Measurements from ENCODE around the gene LRCH2.
"Not testable (repeated sequence)": the region's sequence is repeated elsewhere in the genome, so short reads cannot be mapped to it uniquely, and the experiment has no call there.

LRCH2 gene

DNA sequence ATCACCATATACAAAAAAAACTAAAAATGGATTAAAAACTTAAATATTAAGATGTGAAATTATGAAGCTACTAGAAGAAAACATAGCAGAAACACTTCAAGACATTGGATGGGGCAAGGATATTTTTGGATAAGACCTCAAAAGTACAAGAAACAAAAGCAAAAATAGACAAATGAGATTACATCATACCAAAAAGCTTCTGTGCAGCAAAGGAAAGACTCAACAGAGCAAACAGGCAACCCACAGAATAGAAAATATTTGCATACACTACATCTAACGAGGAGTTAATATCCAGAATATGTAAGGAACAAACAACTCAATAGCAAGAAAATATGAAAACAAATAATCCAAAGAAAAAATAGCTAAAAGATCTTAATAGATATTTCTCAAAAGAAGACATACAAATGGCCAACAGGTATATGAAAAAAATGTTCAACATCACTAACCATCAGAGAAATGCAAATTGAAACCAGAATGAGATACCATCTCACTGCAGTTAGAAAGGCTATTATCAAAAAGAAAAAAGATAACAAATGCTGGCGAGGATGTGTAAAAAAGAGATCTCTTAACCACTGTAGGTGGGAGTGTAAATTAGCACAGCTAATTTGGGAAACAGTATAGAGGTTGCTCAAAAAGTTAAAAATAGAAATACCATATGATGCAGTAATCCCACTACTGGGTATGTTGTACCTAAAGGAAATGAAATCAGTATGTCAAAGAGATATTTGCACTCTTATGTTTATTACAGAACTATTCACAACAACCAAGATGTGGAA, 17.8 kb upstream of the LRCH2 start:
- no peaks in the 10 kb centered on the region for H3K4me1 ChIP-seq (ENCODE audit: insufficient read depth, low read length)
- H3K36me3 ChIP-seq (ENCODE audit: insufficient read depth, low read length) = no peaks in the 10 kb centered on the region
- H3K27me3 ChIP-seq (ENCODE audit: insufficient read depth, low read length) = no peaks in the 10 kb centered on the region
- H3K9me3 ChIP-seq (ENCODE audit: insufficient read depth, low read depth, low read length) = no peaks in the 10 kb centered on the region
- no peak overlapping the region for H3K27ac ChIP-seq (ENCODE audit: low read depth, low read length)
- no peak overlapping the region for H3K4me3 ChIP-seq (ENCODE audit: low read length)
- H3K9ac ChIP-seq (ENCODE audit: low read depth, low read length) = no peak overlapping the region
- 100% methylated on average over 2 of the region's 2 CpGs for WGBS

DNA sequence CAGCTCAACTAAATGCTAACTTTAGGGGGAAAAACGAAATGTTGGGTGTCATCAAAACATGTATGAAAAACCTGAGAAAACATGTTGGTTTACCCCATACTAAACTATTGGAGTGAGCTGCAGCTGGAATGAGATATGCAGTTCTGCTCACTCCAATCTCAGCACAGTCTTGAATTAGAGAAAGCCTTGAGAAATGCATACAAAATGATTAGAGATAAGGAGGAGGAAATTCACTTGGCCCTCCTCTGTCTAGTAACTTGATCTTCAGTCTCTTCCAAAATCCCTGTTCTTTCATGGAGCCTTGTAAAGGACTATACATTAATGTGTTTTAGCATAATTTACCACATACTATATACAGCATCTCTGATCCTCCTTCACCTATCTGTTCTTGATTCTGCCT, 3.2 kb upstream of the LRCH2 start:
- no peak overlapping the region for H3K9ac ChIP-seq (ENCODE audit: low read depth, low read length)
- H3K4me1 ChIP-seq (ENCODE audit: insufficient read depth, low read length) = 0 out of 2 replicates have a peak, but pooled peaks cover 5% of the 10 kb centered on the region
- H3K4me3 ChIP-seq (ENCODE audit: low read length) = no peak overlapping the region
- H3K27ac ChIP-seq (ENCODE audit: low read depth, low read length) = no peak overlapping the region
- H3K27me3 ChIP-seq (ENCODE audit: insufficient read depth, low read length) = no peaks in the 10 kb centered on the region
- no peaks in the 10 kb centered on the region for H3K9me3 ChIP-seq (ENCODE audit: insufficient read depth, low read depth, low read length)
- WGBS = no CpG with 5 or more reads among the region's 1 CpG
- no peaks in the 10 kb centered on the region for H3K36me3 ChIP-seq (ENCODE audit: insufficient read depth, low read length)

DNA sequence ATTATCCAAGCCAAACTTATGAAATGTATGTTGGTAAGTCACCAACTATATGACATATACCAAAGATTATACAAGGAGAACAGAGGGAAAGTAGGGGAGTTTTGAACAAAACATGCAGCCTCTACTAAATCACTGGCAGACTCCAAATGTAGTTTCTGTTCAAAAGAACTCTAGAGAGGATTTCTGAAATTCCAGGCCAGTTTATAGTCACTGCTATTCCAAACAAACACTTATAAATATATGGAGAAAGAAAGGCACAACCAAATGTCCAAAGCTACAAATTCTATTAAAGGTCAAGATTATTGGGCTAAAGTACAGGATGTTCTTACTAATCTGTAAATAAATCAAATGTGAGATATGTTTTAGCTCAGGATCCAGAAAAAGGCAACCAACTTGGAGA, 2.7 kb upstream of the LRCH2 start:
- Histone ChIP-seq H3K4me1 (ENCODE audit: insufficient read depth, low read length) (0 out of 2 replicates have a peak, but pooled peaks cover 5% of the 10 kb centered on the region), H3K36me3 (ENCODE audit: insufficient read depth, low read length) (no peaks in the 10 kb centered on the region), H3K4me3 (ENCODE audit: low read length) (no peak overlapping the region), H3K9me3 (ENCODE audit: insufficient read depth, low read depth, low read length) (no peaks in the 10 kb centered on the region), H3K27me3 (ENCODE audit: insufficient read depth, low read length) (no peaks in the 10 kb centered on the region), H3K27ac (ENCODE audit: low read depth, low read length) (no peak overlapping the region), H3K9ac (ENCODE audit: low read depth, low read length) (no peak overlapping the region)

DNA sequence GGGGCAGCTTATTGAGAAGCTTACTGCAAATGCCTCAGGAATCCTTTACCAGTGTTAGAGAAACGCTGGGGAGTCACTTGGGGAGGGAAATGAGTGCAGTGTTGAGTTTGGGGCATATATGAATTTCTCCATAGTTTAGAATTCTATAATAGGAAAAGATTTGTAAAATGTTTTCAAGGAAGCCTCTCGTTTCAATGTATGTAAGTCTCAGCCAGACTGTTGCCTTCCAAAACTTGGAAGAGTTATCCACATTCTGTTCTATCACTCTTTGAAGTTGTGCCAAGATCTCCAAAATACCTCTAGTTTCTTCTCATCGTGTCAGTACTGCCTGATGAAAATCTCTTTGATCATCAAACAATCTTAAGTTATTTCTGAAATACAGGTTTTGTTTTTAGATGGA, 565 bp upstream of the LRCH2 start:
- H3K4me1 ChIP-seq (ENCODE audit: insufficient read depth, low read length) = peaks cover 11% of the 10 kb centered on the region
- H3K9ac ChIP-seq (ENCODE audit: low read depth, low read length) = no peak overlapping the region
- H3K27me3 ChIP-seq (ENCODE audit: insufficient read depth, low read length) = no peaks in the 10 kb centered on the region
- WGBS = 20% methylated on average over 3 of the region's 3 CpGs
- no peak overlapping the region for H3K27ac ChIP-seq (ENCODE audit: low read depth, low read length)
- peak overlapping the region; percentile 74 for H3K4me3 ChIP-seq (ENCODE audit: low read length)
- H3K9me3 ChIP-seq (ENCODE audit: insufficient read depth, low read depth, low read length) = no peaks in the 10 kb centered on the region
- H3K36me3 ChIP-seq (ENCODE audit: insufficient read depth, low read length) = no peaks in the 10 kb centered on the region

DNA sequence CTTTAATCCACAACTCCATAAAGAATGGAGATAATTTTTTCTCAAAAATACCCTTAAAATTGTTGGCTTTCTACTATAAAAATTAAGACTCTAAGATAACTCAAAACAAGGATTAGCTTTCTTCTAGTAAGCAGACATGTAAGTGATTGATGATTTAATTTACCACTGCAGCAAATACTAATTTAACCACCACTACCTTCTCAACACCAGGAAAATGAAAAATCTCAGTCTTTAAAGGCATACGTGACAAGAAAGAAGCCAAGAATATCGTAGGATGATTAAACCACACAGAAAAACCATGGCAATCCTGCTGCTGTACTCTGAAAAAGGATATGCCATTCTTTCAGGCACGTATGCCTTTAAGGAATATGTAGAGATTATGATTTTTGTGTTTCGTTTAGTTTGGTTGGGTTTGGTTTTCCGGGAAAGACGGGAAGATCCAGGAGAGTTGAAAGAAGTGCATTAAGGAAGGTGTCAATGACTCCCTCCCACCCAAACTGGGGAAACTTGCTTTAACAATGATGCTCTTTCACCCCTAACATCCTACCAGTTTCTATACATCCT, 881 bp downstream of the LRCH2 start:
- Histone ChIP-seq H3K4me3 (ENCODE audit: low read length) (peak overlapping the region; percentile 74), H3K27ac (ENCODE audit: low read depth, low read length) (no peak overlapping the region), H3K4me1 (ENCODE audit: insufficient read depth, low read length) (peaks cover 11% of the 10 kb centered on the region), H3K9ac (ENCODE audit: low read depth, low read length) (no peak overlapping the region; the same call in 1 of the 2 replicates), H3K9me3 (ENCODE audit: insufficient read depth, low read depth, low read length) (no peaks in the 10 kb centered on the region), H3K36me3 (ENCODE audit: insufficient read depth, low read length) (no peaks in the 10 kb centered on the region), H3K27me3 (ENCODE audit: insufficient read depth, low read length) (no peaks in the 10 kb centered on the region)
- WGBS = 28% methylated on average over 4 of the region's 6 CpGs

DNA sequence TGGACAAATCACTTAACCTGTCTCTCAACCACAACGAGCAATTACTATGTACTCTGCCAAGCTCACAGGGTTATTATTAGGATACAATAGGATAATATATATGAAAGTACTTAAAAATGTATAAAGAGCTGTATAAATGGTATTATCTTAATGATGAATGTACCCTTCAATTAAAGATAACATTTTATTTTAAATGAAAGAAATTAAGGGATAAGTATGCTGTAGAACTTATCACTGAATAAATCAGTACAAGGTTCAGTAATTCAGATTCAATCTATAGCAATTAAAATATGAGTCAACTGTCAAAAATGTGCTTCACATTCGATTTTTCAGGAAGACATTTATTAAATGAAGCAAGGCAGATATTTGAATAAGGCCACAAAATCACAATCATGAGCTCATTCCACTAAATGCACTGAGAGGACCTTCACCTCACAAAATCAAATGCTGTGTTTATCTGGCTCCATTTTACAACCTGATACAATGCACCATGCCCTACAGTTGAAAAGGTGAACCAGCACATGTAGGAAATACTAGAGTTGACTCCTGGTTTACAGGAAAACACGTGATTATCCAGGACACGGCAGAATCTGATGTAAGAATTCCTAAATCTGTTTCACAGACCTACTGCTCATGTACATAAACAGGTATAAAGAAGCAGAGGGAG, 4.4 kb downstream of the LRCH2 start:
- H3K27me3 ChIP-seq (ENCODE audit: insufficient read depth, low read length) = no peaks in the 10 kb centered on the region
- WGBS = 76% methylated on average over 3 of the region's 4 CpGs
- peaks cover 11% of the 10 kb centered on the region for H3K4me1 ChIP-seq (ENCODE audit: insufficient read depth, low read length)
- no peaks in the 10 kb centered on the region for H3K9me3 ChIP-seq (ENCODE audit: insufficient read depth, low read depth, low read length)
- no peaks in the 10 kb centered on the region for H3K36me3 ChIP-seq (ENCODE audit: insufficient read depth, low read length)
- H3K9ac ChIP-seq (ENCODE audit: low read depth, low read length) = no peak overlapping the region
- H3K27ac ChIP-seq (ENCODE audit: low read depth, low read length) = no peak overlapping the region
- no peak overlapping the region for H3K4me3 ChIP-seq (ENCODE audit: low read length)

DNA sequence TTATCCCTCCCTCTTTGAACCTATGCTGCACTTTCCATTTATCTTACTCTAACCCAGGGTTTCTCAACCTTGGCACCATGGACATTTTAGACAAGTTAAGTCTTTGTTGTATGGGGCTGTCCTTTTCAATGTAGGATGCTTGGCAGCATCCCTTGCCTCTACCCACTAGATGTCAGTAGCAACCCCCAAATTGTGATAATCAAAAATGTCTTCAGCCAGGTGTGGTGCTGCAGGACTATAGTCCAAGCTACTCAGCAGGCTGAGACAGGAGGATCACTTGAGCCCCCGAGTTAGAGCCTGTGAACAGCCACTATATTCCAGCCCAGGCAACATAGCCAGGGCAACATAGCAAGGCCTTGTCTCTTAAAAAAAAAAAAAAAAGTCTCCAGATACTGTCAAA, 7.0 kb downstream of the LRCH2 start:
- Histone ChIP-seq H3K27me3 (ENCODE audit: insufficient read depth, low read length) (no peaks in the 10 kb centered on the region), H3K9ac (ENCODE audit: low read depth, low read length) (no peak overlapping the region), H3K4me3 (ENCODE audit: low read length) (no peak overlapping the region), H3K36me3 (ENCODE audit: insufficient read depth, low read length) (no peaks in the 10 kb centered on the region), H3K9me3 (ENCODE audit: insufficient read depth, low read depth, low read length) (no peaks in the 10 kb centered on the region), H3K27ac (ENCODE audit: low read depth, low read length) (no peak overlapping the region), H3K4me1 (ENCODE audit: insufficient read depth, low read length) (peaks cover 6% of the 10 kb centered on the region)
- WGBS = 8% methylated on average over 1 of the region's 1 CpG

DNA sequence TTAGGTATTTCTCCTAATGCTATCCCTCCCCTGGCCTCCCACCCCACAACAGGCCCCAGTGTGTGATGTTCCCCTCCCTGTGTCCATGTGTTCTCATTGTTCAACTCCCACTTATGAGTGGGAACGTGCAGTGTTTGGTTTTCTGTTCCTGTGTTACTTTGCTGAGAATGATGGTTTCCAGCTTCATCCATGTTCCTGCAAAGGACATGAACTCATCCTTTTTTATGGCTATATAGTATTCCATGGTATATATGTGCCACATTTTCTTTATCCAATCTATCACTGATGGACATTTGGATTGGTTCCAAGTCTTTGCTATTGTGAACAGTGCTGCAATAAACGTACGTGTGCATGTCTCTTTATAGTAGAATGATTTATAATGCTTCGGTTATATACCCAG, 16.6 kb downstream of the LRCH2 start:
- H3K9me3 ChIP-seq (ENCODE audit: insufficient read depth, low read depth, low read length); H3K4me1 ChIP-seq (ENCODE audit: insufficient read depth, low read length); H3K36me3 ChIP-seq (ENCODE audit: insufficient read depth, low read length); H3K27ac ChIP-seq (ENCODE audit: low read depth, low read length); H3K4me3 ChIP-seq (ENCODE audit: low read length); H3K9ac ChIP-seq (ENCODE audit: low read depth, low read length); H3K27me3 ChIP-seq (ENCODE audit: insufficient read depth, low read length): not testable (repeated sequence)
- 97% methylated on average over 3 of the region's 4 CpGs for WGBS

DNA sequence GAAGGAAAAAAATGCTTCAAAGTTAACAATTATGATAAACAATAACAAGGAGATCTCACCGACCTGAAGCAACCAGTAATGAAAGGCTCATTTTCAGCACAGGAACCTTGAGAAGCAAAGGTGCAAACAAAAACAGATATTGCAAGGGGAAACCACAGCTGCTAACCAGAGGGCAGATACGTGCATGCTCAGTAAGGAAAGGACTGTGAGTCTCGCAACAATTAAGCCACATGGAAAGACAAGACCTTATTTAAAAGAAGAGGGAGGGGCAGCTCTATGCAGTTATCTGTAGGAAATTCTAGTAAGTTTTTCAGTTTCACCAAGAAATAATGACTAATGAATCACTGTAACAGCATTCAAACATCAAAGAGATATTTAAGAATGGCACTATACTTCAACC, 19.3 kb downstream of the LRCH2 start:
- 74% methylated on average over 3 of the region's 3 CpGs for WGBS
- H3K4me3 ChIP-seq (ENCODE audit: low read length) = no peak overlapping the region

DNA sequence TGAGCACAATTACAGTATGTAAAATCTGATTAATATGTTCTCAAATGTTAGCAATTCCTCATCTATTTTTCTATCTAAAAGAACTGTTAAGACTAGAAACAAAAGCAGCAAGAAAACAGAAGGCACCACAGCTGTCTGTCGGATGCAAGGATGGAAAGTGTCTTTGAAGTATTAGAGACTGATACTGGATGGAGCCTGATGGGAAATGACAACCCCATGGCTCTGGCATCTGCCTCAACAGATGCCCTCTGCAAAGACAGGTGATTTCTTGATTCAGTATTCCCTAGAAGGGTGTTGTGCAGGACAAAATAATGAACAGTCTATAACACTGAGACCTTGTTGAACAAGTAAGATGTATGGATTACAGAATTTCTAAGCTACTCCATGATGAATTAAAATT, 19.7 kb downstream of the LRCH2 start:
- Histone ChIP-seq H3K9ac (ENCODE audit: low read depth, low read length) (no peak overlapping the region), H3K27ac (ENCODE audit: low read depth, low read length) (no peak overlapping the region), H3K27me3 (ENCODE audit: insufficient read depth, low read length) (no peaks in the 10 kb centered on the region), H3K4me1 (ENCODE audit: insufficient read depth, low read length) (no peaks in the 10 kb centered on the region), H3K36me3 (ENCODE audit: insufficient read depth, low read length) (no peaks in the 10 kb centered on the region), H3K9me3 (ENCODE audit: insufficient read depth, low read depth, low read length) (no peaks in the 10 kb centered on the region), H3K4me3 (ENCODE audit: low read length) (no peak overlapping the region)
- 85% methylated on average over 1 of the region's 1 CpG for WGBS

More for the DNA sequence above, 19.3 kb downstream of the LRCH2 start:
- Histone ChIP-seq H3K27me3 (ENCODE audit: insufficient read depth, low read length) (no peaks in the 10 kb centered on the region), H3K4me1 (ENCODE audit: insufficient read depth, low read length) (no peaks in the 10 kb centered on the region), H3K9me3 (ENCODE audit: insufficient read depth, low read depth, low read length) (no peaks in the 10 kb centered on the region), H3K27ac (ENCODE audit: low read depth, low read length) (no peak overlapping the region), H3K9ac (ENCODE audit: low read depth, low read length) (no peak overlapping the region), H3K36me3 (ENCODE audit: insufficient read depth, low read length) (no peaks in the 10 kb centered on the region)

DNA sequence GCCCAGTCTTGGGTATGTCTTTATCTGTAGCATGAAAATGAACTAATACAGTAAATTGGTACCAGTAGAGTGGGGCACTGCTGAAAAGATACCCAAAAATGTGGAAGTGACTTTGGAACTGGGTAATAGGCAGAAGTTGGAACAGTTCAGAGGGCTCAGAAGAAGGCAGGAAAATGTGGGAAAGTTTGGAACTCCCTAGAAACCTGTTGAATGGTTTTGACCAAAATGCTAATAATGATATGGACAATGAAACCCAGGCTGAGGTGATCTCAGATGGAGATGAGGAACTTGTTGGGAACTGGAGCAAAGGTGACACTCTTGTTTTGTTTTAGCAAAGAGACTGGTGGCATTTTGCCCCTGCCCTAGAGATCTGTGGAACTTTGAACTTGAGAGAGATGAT, 24.3 kb downstream of the LRCH2 start:
- not testable (repeated sequence) for H3K4me3 ChIP-seq (ENCODE audit: low read length); H3K27ac ChIP-seq (ENCODE audit: low read depth, low read length); H3K4me1 ChIP-seq (ENCODE audit: insufficient read depth, low read length); H3K9ac ChIP-seq (ENCODE audit: low read depth, low read length); H3K27me3 ChIP-seq (ENCODE audit: insufficient read depth, low read length); H3K36me3 ChIP-seq (ENCODE audit: insufficient read depth, low read length); H3K9me3 ChIP-seq (ENCODE audit: insufficient read depth, low read depth, low read length)

All from HUES64 (cell line).